HCT116 (cell line): ENCODE measurements around the gene SKI. TPM values are rescaled to one million over a fixed set of nuclear protein-coding genes. Genes with fewer than 3 reads are reported as not detected.

ENCODE experiments used
- ATAC-seq: fragments of 200-7000 bp; cut with Tn5 transposase; 2 replicates; pipeline ENCODE4 v1.9.1; 2020; ENCODE audit warnings: mild to moderate bottlenecking, moderate library complexity
- BruUV-seq: library from RNA; stranded (reverse); fragments of 400-500 nt; replicated peaks from 2 replicates; lab custom pipeline; 2021; lab: Mats Ljungman, UMichigan
- CTCF ChIA-PET: fragments of 300-600 bp; sonication (Branson Sonifier 250); formaldehyde crosslinking; loops from one replicate; lab custom pipeline; 2021; ENCODE audit warnings: antibody characterized with exemption; lab: Charles Lee
- POLR2A ChIA-PET: fragments of 300-600, 350-600 bp; sonication (Branson Sonifier 250); formaldehyde crosslinking; loops from one replicate; lab custom pipeline; 2021; ENCODE audit warnings: antibody characterized with exemption; lab: Charles Lee
- RAD21 ChIA-PET, 2 experiments: fragments of 300-600 bp; sonication (Branson Sonifier 250); formaldehyde crosslinking; loops; one replicate each; lab custom pipeline; 2023; ENCODE audit warnings: low total read pairs in 2 of 2; ENCODE audit not compliant: uncharacterized antibody in 2 of 2, unreplicated experiment in 2 of 2, low non-redundant PET in 1 of 2; lab: Charles Lee
- DNase-seq: peaks from one replicate; pipeline ENCODE4 v3.0.0-alpha.2; 2010; ENCODE audit warnings: low read depth, low spot score
- H2AFZ ChIP-seq: fragments of 200-600 bp; shearing (Covaris generic), sonication (generic); 2 replicates; pipeline ENCODE4 v1.6.1; 2017; ENCODE audit warnings: low read depth, mixed run types, mixed read lengths, antibody characterized with exemption, low read length; ENCODE audit not compliant: poor library complexity, severe bottlenecking
- H3K27ac ChIP-seq: 2 replicates; pipeline ENCODE4 v1.5.1; 2012; ENCODE audit warnings: low read depth, low read length
- H3K27me3 ChIP-seq: fragments of 200-600 bp; sonication (generic); 2 replicates; pipeline ENCODE4 v1.6.1; 2016; ENCODE audit warnings: mixed run types, low read length, mixed read lengths; ENCODE audit not compliant: insufficient read depth
- H3K36me3 ChIP-seq, 2 experiments: fragments of 200-500 bp in 1 of 2; fragments of 200-600 bp in 1 of 2; sonication (Bioruptor generic) in 1 of 2; sonication (generic) in 1 of 2; 2 replicates each; pipeline versions ENCODE4 v1.5.1 to v1.6.1; 2014 to 2016; ENCODE audit warnings: low read length in 2 of 2, inconsistent platforms in 1 of 2, mixed read lengths in 1 of 2, mixed run types in 1 of 2; ENCODE audit not compliant: insufficient read depth in 2 of 2, control insufficient read depth in 1 of 2
- H3K4me1 ChIP-seq, 2 experiments: fragments of 200-600 bp in 1 of 2; sonication (generic) in 1 of 2; 2 replicates each; pipeline versions ENCODE4 v1.5.1 to v1.6.1; 2012 to 2017; ENCODE audit warnings: low read length in 2 of 2, inconsistent platforms in 1 of 2, mild to moderate bottlenecking in 1 of 2, mixed read lengths in 1 of 2, mixed run types in 1 of 2, moderate library complexity in 1 of 2; ENCODE audit not compliant: insufficient read depth in 2 of 2, control insufficient read depth in 1 of 2
- H3K4me2 ChIP-seq: fragments of 200-600 bp; sonication (generic); 2 replicates; pipeline ENCODE4 v1.6.1; 2017; ENCODE audit warnings: mixed run types, low read length, mixed read lengths
- H3K4me3 ChIP-seq, 2 experiments: fragments of 200-600 bp in 1 of 2; sonication (generic) in 1 of 2; replicated peaks in 1 of 2; 2 replicates each; pipeline ENCODE4 v1.5.1; 2011 to 2016; ENCODE audit warnings: low read length in 2 of 2, control low read depth in 1 of 2, low read depth in 1 of 2, mild to moderate bottlenecking in 1 of 2, mixed read lengths in 1 of 2, mixed run types in 1 of 2
- H3K79me2 ChIP-seq: fragments of 200-600 bp; sonication (generic); 2 replicates; pipeline ENCODE4 v1.6.1; 2017; ENCODE audit warnings: mild to moderate bottlenecking, mixed run types, low read length, moderate library complexity, mixed read lengths; ENCODE audit not compliant: insufficient read depth
- H3K9ac ChIP-seq: fragments of 200-600 bp; sonication (generic); 2 replicates; pipeline ENCODE4 v1.6.1; 2016; ENCODE audit warnings: low read length, mixed read lengths
- H3K9me2 ChIP-seq: fragments of 200-600 bp; sonication (generic), shearing (Covaris generic); 2 replicates; pipeline ENCODE4 v1.6.1; 2017; ENCODE audit warnings: mixed run types, mild to moderate bottlenecking, moderate library complexity; ENCODE audit not compliant: insufficient read depth
- H3K9me3 ChIP-seq, 2 experiments: fragments of 200-500 bp in 1 of 2; fragments of 200-600 bp in 1 of 2; sonication (Bioruptor generic) in 1 of 2; sonication (generic) in 1 of 2; 2 replicates each; pipeline ENCODE4 v1.6.1; 2014 to 2017; ENCODE audit warnings: low read length in 2 of 2, mixed read lengths in 2 of 2, inconsistent platforms in 1 of 2, low read depth in 1 of 2, mild to moderate bottlenecking in 1 of 2, mixed run types in 1 of 2, moderate library complexity in 1 of 2; ENCODE audit not compliant: control insufficient read depth in 1 of 2, insufficient read depth in 1 of 2
- H4K20me1 ChIP-seq: fragments of 200-600 bp; sonication (generic), shearing (Covaris generic); 2 replicates; pipeline ENCODE4 v1.6.1; 2017; ENCODE audit warnings: mixed run types, mild to moderate bottlenecking, moderate library complexity; ENCODE audit not compliant: insufficient read depth
- CBX3 ChIP-seq: IDR thresholded peaks from 2 replicates; pipeline ENCODE4 v1.6.1; 2012; ENCODE audit warnings: low read depth
- CEBPB ChIP-seq: IDR thresholded peaks from 2 replicates; pipeline ENCODE4 v1.6.1; 2012; ENCODE audit warnings: low read depth
- EGR1 ChIP-seq: IDR thresholded peaks from 2 replicates; pipeline ENCODE4 v1.6.1; 2012; ENCODE audit warnings: low read depth
- ELF1 ChIP-seq: IDR thresholded peaks from 2 replicates; pipeline ENCODE4 v1.6.1; 2012; ENCODE audit warnings: low read depth, borderline replicate concordance
- EZH2 ChIP-seq: fragments of 200-600 bp; sonication (generic); IDR thresholded peaks from 2 replicates; pipeline ENCODE4 v1.6.1; 2017; ENCODE audit warnings: antibody characterized with exemption, mixed run types
- EZH2phosphoT487 ChIP-seq: fragments of 200-600 bp; IDR thresholded peaks from 2 replicates; pipeline ENCODE4 v1.6.1; 2018; ENCODE audit warnings: antibody characterized with exemption, borderline replicate concordance
- FOSL1 ChIP-seq: IDR thresholded peaks from 2 replicates; pipeline ENCODE4 v1.6.1; 2012; ENCODE audit warnings: low read depth
- JUND ChIP-seq: IDR thresholded peaks from 2 replicates; pipeline ENCODE4 v1.6.1; 2012
- POLR2A ChIP-seq: IDR thresholded peaks from 2 replicates; pipeline ENCODE4 v1.7.0; 2011; ENCODE audit warnings: borderline replicate concordance; ENCODE audit not compliant: insufficient read depth, insufficient read length; ENCODE audit errors: extremely low read depth
- POLR2AphosphoS5 ChIP-seq: IDR thresholded peaks from 2 replicates; pipeline ENCODE4 v1.6.1; 2011; ENCODE audit warnings: mild to moderate bottlenecking, low read depth, low read length, moderate library complexity
- RAD21 ChIP-seq: IDR thresholded peaks from 2 replicates; pipeline ENCODE4 v1.6.1; 2012; ENCODE audit warnings: low read depth, mild to moderate bottlenecking
- REST ChIP-seq: IDR thresholded peaks from 2 replicates; pipeline ENCODE4 v1.6.1; 2012; ENCODE audit warnings: low read depth
- SIN3A ChIP-seq: IDR thresholded peaks from 2 replicates; pipeline ENCODE4 v1.6.1; 2012; ENCODE audit warnings: low read depth
- SP1 ChIP-seq: IDR thresholded peaks from 2 replicates; pipeline ENCODE4 v1.6.1; 2012; ENCODE audit warnings: low read depth
- SRF ChIP-seq: IDR thresholded peaks from 2 replicates; pipeline ENCODE4 v1.6.1; 2012; ENCODE audit warnings: low read depth
- TCF7L2 ChIP-seq: IDR thresholded peaks from 2 replicates; pipeline ENCODE4 v1.7.0; 2011; ENCODE audit warnings: borderline replicate concordance, inconsistent platforms; ENCODE audit not compliant: insufficient read depth, insufficient read length; ENCODE audit errors: extremely low read depth
- YY1 ChIP-seq: IDR thresholded peaks from 2 replicates; pipeline ENCODE4 v1.6.1; 2011; ENCODE audit warnings: low read length, low read depth, moderate library complexity, mild to moderate bottlenecking; ENCODE audit not compliant: insufficient replicate concordance; ENCODE audit errors: extremely low read depth
- ZBTB33 ChIP-seq: IDR thresholded peaks from 2 replicates; pipeline ENCODE4 v1.6.1; 2011; ENCODE audit warnings: mild to moderate bottlenecking, low read length, moderate library complexity; ENCODE audit not compliant: insufficient replicate concordance; ENCODE audit errors: extremely low read depth
- ZFX ChIP-seq: fragments of 450-650 bp; IDR thresholded peaks from 2 replicates; pipeline ENCODE4 v1.6.1; 2017
- intact Hi-C: fragments of 100-400 bp; cut with micrococcal nuclease; formaldehyde crosslinking; loops from 2 replicates; pipeline ENCODE4 v1.10.0; 2022
- total RNA-seq: library from RNA; stranded (reverse); gene quantifications from one replicate; pipeline ENCODE4 v1.2.1, GENCODE V29; 2021; ENCODE audit not compliant: unreplicated experiment

SKI gene
- total RNA-seq, 1 experiment from 2014 or later: 56.2 TPM

- Histone ChIP-seq H3K4me3 (no peak overlapping the region), H3K9me2 (no peaks in the 10 kb centered on the region), H3K36me3 (no peaks in the 10 kb centered on the region), H3K79me2 (peaks cover 14% of the 10 kb centered on the region), H3K27me3 (no peaks in the 10 kb centered on the region), H3K4me1 (peaks cover 12 to 31% of the 10 kb centered on the region in 2 experiments; a peak in 3 of 4 replicates), H2AFZ (no peak overlapping the region), H3K9ac (no peak overlapping the region), H3K4me2 (no peak overlapping the region), H3K27ac (no peak overlapping the region; the same call in 1 of the 2 replicates), H4K20me1 (no peaks in the 10 kb centered on the region), H3K9me3 (no peaks in the 10 kb centered on the region)
- no peak for ATAC-seq
- RAD21 ChIA-PET: interaction anchor here in 1 of 2 experiments (0.7 kb wide), 1 partner anchor 185 kb away, joined by 4 read pairs; no protein-coding TSS in a partner anchor
- POLR2A ChIA-PET: no interaction called here
- TF ChIP-seq REST: no peak
- TF ChIP-seq ZBTB33: no peak
- TF ChIP-seq CEBPB: no peak
- no peak for TF ChIP-seq EZH2
- TF ChIP-seq ZFX: no peak
- no peak for TF ChIP-seq SP1
- TF ChIP-seq YY1: no peak
- TF ChIP-seq ELF1: no peak
- no peak for TF ChIP-seq POLR2AphosphoS5
- TF ChIP-seq EGR1: no peak
- TF ChIP-seq RAD21: no peak
- TF ChIP-seq JUND: no peak
- TF ChIP-seq FOSL1: no peak
- TF ChIP-seq EZH2phosphoT487: no peak
- TF ChIP-seq TCF7L2: no peak
- TF ChIP-seq CBX3: no peak
- TF ChIP-seq POLR2A: no peak
- no peak for TF ChIP-seq SRF
- TF ChIP-seq SIN3A: no peak
- no TSS peak for BruUV-seq
- CTCF ChIA-PET: interaction anchor here (8.1 kb wide), 1 partner anchor 184 kb away, joined by 271 read pairs; no protein-coding TSS in a partner anchor
- intact Hi-C loops: loop anchor here (5.0 kb wide), 1 partner anchor 35 kb away; no protein-coding TSS in a partner anchor
- DNase-seq: no peak
Observed at GRCh38 chr1:2196901-2197638, 31.0 kb upstream of the SKI start.
